ENCODE data around the gene CERK.
A peak's percentile ranks its signal among the peaks of the same experiment; 100 is the strongest.

Gene CERK

DNA sequence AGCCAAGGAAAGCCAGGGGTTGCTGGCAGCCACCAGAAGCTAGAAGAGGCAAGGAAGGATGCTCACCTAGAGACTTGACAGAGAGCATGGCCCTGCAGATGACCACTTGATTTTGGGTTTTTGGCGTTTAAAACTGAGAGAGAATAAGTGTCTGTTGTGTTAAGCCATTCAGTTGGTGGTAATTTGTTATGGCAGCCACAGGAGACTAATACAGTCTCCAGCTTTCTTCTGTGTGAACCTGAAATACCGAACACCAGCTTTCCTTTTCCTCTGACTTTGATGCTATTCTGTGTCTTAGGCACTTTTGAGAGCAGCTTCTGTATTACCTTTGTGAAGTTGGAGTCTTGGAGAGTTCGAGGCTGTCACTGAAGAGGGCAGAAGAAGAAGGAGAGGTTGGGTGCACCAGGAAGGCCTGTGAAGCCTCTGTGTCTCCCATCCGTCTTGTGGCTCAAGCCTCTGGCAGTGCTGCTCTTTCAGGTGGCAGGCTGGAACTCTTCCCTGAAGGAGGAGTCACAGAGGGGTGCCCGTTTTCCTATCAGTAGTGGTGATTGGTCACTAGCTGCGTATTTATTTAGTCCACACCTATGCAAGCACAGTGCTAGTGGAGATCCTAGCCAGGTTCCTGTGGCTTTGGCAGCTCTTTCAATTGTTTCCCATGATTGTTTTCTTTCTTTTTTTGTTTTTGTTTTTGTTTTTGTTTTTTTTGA lies 26.9 kb upstream of the CERK start:
- FAIRE-seq (no peak), DNase-seq (ENCODE audit: low spot score) (no peak)

- FAIRE-seq (no peak), DNase-seq (ENCODE audit: low spot score) (no peak)
Measured at GRCh38 chr22:46764140-46764680, 26.2 kb upstream of the CERK start.

- FAIRE-seq (no peak), DNase-seq (ENCODE audit: low spot score) (no peak)
Measured at GRCh38 chr22:46763051-46763705, 25.1 kb upstream of the CERK start.

DNA sequence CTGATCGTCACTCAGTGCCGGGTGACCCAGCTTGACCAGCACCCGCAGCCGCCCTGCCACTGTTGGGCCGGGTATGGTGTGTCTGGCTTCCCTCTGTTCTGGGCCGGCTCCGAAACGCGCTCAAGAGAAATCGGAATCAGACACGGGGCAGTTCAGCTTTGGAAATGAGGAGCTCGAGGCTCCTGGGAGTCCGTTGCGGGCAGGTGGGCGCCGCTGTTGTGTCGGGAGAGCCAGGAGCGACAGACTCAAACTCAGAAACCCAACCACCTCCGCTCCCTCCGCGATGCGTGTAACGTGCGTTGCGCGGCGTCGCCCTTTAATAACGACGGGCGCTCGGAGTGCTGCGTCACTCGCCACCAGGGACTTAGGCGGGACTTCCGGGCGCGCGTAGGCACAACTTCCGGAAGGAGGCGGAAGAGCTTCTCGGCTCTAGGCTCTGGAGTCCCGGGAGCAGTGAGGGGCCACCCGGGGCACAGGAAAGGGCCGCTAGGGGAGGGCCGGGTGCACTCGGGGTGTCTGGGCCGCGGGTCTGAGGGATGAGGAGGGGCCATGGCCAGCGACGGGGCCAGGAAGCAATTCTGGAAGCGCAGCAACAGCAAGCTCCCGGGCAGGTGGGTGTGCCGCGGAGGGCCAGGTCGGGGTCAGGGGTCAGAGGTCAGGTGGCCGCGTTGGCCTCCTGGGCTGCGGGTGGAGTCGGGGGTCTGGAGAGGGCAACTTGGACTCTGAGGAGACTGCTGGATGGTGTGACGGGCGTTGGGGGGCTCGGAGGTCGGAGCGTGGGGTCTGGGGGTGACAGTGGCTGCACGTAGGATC lies 24.4 kb upstream of the CERK start, which contains the start of gene TBC1D22A:
Gene TBC1D22A (plus strand): TSS at position 413 of the 813 bp plus-strand sequence. CDS start 137 bp downstream, at position 550.
- peak; percentile 92 for FAIRE-seq
- DNase-seq (ENCODE audit: low spot score) = peak; percentile 98

DNA sequence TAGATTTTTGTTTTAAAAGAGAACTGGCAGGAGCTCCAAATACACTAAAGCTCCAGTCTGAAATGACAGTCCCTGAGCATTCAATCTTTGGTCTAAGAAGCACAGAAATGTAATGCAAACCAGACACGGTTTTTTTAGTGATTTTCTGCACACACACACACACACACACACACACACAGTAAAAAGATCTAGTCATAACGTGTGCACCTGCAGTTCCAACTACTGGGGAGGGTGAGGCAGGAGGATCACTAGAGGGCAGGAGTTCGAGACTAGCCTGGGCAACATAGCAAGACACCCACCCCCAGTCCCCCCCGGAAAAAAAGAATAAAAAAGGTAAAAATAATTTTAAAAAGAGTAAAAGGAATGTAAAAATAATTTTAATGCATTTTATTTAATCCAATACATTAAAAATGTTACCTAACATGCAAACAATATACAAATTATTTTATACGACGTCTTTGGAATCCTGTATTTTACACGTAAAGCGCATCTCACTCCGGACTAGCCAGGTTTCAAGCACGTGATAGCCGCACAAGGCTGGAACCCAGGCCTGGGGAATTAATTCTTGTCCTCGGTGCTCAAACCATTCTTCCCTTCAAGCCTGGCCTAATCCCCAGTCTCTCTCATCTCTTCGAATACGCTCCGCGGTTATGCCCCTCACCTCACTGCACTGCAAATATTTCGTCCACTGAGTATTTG lies 23.6 kb upstream of the CERK start:
- no peak for DNase-seq (ENCODE audit: low spot score)
- FAIRE-seq = no peak

DNA sequence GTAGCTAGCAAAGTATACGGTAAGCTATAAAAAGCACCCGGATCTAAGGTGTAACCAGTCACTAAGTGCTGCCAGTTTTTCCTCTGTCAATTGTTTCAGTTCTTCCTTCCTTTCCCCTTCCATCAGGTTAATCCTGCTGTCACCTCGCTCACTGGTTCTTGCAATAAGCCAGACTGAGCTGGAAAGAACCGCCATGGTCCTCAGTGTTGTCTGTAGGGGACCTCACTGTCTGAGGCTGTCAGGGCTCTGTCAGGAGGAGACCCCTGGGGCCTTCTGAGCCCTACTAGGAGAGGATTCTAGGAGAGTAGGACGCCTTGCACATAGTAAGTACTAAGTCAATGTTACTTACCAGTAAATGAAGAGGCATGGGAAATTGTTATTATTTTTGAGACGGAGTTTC lies 23.0 kb upstream of the CERK start:
- FAIRE-seq = no peak

GRCh38 chr22:46758867-46759290 lies 20.8 kb upstream of the CERK start:
- no peak for FAIRE-seq
- peak; percentile 33 for DNase-seq (ENCODE audit: low spot score)

More for the DNA sequence above, 23.0 kb upstream of the CERK start:
- DNase-seq (ENCODE audit: low spot score) = no peak

DNA sequence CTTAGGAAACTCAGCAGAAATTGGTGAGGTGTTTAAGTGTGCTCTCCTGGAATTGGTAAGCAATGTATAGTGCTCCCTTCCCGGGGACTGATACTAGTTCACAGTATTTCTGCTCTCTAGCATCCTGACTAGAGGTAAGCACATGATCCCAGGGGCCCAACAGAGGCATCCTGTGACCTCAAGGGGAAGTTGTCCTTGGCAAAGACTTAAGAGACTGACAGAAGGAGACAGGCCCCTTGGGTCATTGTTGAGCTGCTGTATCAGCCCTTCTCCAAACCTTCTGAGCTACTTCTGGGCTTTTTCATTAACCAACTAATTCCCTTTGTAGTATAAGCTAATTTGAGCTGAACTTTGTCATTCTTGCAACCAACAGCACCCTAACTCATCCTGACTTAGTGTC lies 20.1 kb upstream of the CERK start:
- no peak for DNase-seq (ENCODE audit: low spot score)
- no peak for FAIRE-seq

- FAIRE-seq (no peak), DNase-seq (ENCODE audit: low spot score) (no peak)
Measured at GRCh38 chr22:46757104-46757503, 19.1 kb upstream of the CERK start.

GRCh38 chr22:46756097-46756496 lies 18.0 kb upstream of the CERK start:
- DNase-seq (ENCODE audit: low spot score) (no peak), FAIRE-seq (no peak)

DNA sequence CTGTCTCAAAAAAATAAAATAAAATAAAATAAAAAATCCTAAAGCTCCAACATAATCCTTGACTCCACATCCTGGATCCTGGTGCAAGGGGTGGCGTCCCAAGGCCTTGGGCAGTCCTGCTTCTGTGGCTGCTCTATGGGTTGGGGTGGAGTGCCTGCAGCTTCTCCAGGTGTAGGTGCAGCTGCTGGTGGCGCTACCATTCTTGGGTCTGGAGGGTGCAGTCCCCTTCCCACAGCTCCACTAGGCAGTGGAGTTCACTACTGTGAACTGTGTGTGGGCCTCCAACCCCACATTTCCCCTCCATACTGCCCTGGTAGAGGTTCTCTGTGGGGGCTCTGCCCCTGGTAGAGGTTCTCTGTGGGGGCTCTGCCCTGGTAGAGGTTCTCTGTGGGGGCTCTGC lies 17.5 kb upstream of the CERK start:
- no peak for FAIRE-seq
- DNase-seq (ENCODE audit: low spot score) = no peak

DNA sequence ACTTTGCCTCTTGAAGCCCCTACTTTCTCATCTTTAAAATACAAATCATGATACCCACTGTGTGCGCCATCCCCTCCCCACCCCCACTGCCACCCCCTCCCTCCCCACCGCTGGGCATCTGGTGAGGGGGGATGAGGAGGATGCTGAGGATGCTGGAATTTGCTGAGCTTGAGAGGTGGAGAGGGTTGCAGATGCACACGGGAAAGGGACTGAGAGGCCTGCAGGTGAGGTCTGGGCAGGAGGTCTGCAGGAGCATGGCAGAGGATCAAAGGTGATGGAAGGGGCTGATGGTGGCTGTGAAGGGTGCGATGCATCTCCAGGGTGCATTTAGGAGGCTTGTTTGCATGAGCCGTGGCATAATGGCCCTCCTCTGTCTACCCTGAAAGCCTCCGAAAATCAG lies 16.8 kb upstream of the CERK start:
- FAIRE-seq (no peak), DNase-seq (ENCODE audit: low spot score) (peak; percentile 39)

GRCh38 chr22:46754110-46754799 lies 16.2 kb upstream of the CERK start:
- DNase-seq (ENCODE audit: low spot score) (peak; percentile 96), FAIRE-seq (peak; percentile 99)

- FAIRE-seq = peak; percentile 69
Measured at GRCh38 chr22:46753761-46754109, 15.7 kb upstream of the CERK start.

GRCh38 chr22:46753360-46753759 lies 15.3 kb upstream of the CERK start:
- peak; percentile 78 for FAIRE-seq
- DNase-seq (ENCODE audit: low spot score) = no peak

More at GRCh38 chr22:46753761-46754109, 15.7 kb upstream of the CERK start:
- DNase-seq (ENCODE audit: low spot score) = no peak

DNA sequence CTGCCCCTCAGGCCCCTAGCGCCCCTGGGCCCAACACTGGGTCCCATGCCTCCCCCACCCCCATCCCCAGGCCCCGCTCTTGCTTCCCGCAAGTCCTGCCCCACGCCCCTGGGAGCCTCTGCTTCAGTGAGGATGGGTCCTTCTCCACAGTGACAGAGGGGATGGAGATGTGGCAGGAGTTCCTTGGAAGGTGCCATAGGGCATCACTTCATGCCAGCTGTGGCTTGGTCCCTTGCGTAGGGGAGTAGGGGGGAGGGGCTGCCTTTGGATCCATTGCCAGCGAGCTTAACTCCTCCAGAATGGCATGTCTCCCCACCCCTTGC lies 14.9 kb upstream of the CERK start:
- FAIRE-seq = no peak
- DNase-seq (ENCODE audit: low spot score) = no peak

DNA sequence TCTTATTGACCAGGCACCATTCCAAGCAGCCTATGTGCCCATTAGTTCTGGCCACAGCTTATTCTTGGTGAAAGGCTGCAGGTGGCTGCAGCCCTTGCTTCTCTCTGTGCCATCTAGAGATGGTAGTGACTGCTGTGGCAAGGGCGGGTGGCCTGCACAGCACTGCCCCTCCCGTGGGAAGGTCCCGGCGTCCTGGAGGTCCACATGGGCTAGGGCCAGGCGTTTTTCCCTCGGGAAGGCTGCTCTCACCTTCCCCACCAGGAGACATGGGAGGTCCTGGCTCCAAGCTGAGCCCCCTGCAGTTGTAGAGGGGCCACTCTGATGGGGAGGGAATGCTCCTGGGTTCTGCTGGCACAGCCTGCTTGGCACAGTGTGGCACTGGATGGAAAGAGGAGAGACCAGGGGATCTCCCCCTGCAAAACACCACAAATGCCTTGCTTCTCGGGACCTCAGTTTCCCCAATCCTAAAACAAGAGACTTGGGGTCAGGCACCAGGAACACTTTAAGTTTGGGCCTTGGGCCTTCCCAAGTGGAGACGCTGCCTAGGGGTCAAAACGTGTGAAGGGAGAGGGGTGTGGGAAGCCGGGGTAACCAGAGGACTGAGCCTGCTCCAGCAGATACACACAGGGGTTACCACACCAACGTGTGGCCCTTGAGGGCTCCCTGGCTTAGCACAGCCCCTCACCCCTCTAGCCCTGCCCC lies 14.4 kb upstream of the CERK start:
- DNase-seq (ENCODE audit: low spot score) (no peak), FAIRE-seq (no peak)

DNA sequence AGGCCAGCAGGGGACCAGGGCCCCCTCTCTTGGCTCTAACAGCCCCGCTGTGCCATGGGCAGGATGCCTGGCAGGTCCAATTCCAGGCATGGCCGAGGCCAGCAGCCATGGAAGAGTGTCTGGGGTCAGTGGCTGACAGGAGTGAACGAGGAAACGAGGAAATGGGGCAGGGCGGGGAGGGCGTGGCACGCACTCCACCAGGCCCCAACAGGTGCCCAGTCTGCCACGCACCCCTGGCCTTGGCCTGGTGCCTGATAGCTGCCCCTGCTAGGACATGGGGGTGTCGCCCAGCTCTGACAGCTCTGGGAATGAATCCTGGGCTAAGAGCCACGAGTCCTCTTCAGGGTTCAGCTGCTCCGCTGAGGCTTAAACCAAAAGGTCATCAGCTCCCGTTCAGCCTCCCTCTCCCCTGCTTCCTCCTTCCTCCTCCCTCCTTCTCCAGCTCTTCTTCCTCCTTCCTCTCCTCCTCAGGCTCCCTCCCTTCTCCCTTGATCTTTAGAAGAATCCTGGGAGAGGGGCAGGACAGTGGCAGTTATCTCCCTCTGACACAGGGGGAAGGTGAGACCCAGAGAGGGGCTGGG lies 12.9 kb upstream of the CERK start:
- DNase-seq (ENCODE audit: low spot score) (no peak), FAIRE-seq (no peak)

DNA sequence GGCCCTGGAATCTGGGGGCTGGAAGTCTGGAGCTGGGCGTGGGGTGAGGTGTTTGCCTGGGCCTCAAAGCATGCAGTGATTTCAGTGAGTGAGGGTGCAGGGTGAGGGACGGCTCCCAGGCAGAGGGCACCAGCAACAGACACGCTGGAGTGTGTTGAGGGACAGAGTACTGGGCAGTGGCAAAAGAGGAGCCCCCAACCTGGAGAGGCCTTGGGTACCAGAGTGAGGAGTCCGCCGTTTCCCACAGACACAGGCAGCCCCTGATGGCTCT lies 12.4 kb upstream of the CERK start:
- DNase-seq (ENCODE audit: low spot score) (no peak), FAIRE-seq (no peak)
